RWPE2 (cell line): ENCODE results near the gene UBE2C.

Source experiments
- ATAC-seq: fragments of 200-7000 bp; cut with Tn5 transposase; 3 replicates; pipeline ENCODE4 v1.9.1; 2021; ENCODE audit warnings: low read depth
- DNase-seq: peaks from one replicate; pipeline ENCODE4 v3.0.0-alpha.2; 2020; ENCODE audit warnings: low spot score
- H3K27ac ChIP-seq: fragments of 450-650 bp; 2 replicates; pipeline ENCODE4 v1.5.1; 2017; ENCODE audit warnings: mild to moderate bottlenecking; ENCODE audit not compliant: poor library complexity, severe bottlenecking
- H3K27me3 ChIP-seq: fragments of 250-450 bp; sonication (Bioruptor Pico); 2 replicates; pipeline ENCODE4 v1.5.1; 2021; ENCODE audit warnings: mild to moderate bottlenecking, moderate library complexity; ENCODE audit not compliant: insufficient read depth, poor library complexity, severe bottlenecking
- H3K36me3 ChIP-seq: fragments of 250-450 bp; sonication (Bioruptor Pico); 2 replicates; pipeline ENCODE4 v1.5.1; 2020; ENCODE audit warnings: low read depth, mild to moderate bottlenecking, moderate library complexity
- H3K4me1 ChIP-seq: fragments of 250-450 bp; sonication (Bioruptor Pico); 2 replicates; pipeline ENCODE4 v1.5.1; 2021; ENCODE audit warnings: mild to moderate bottlenecking, moderate library complexity; ENCODE audit not compliant: insufficient read depth, poor library complexity, severe bottlenecking
- H3K4me3 ChIP-seq: fragments of 250-450 bp; sonication (Bioruptor Pico); 2 replicates; pipeline ENCODE4 v1.5.1; 2021; ENCODE audit warnings: mild to moderate bottlenecking, moderate library complexity; ENCODE audit not compliant: severe bottlenecking
- H3K9me3 ChIP-seq: fragments of 250-450 bp; sonication (Bioruptor Pico); 2 replicates; pipeline ENCODE4 v1.5.1; 2021; ENCODE audit warnings: mild to moderate bottlenecking, moderate library complexity; ENCODE audit not compliant: severe bottlenecking
- CTCF ChIP-seq: fragments of 450-650 bp; IDR thresholded peaks from one replicate; pipeline ENCODE4 v1.5.1; 2017; ENCODE audit warnings: mild to moderate bottlenecking, moderate library complexity; ENCODE audit not compliant: poor library complexity, severe bottlenecking

UBE2C gene

GRCh38 chr20:45860560-45861220, 48.2 kb downstream of the UBE2C start:
- peaks cover 15% of the 10 kb centered on the region for H3K4me1 ChIP-seq
- no peak for DNase-seq
- H3K9me3 ChIP-seq, result no peaks in the 10 kb centered on the region
- H3K27me3 ChIP-seq, result no peaks in the 10 kb centered on the region
- TF ChIP-seq CTCF, result no peak
- no peak for ATAC-seq
- H3K27ac ChIP-seq, result peak overlapping the region; percentile 0
- no peak overlapping the region for H3K4me3 ChIP-seq
- H3K36me3 ChIP-seq, result no peaks in the 10 kb centered on the region; the same call in 1 of the 2 replicates

- no peak for ATAC-seq
- H3K36me3 ChIP-seq, result no peaks in the 10 kb centered on the region
- H3K27me3 ChIP-seq, result no peaks in the 10 kb centered on the region
- peak overlapping the region; percentile 0 for H3K27ac ChIP-seq
- peaks cover 11% of the 10 kb centered on the region for H3K4me1 ChIP-seq
- no peak for DNase-seq
- no peak overlapping the region for H3K4me3 ChIP-seq
- no peak for TF ChIP-seq CTCF
- no peaks in the 10 kb centered on the region for H3K9me3 ChIP-seq
Measured at GRCh38 chr20:45861221-45862075, 49.0 kb downstream of the UBE2C start.

GRCh38 chr20:45863543-45864470, 51.4 kb downstream of the UBE2C start:
- DNase-seq (no peak), ATAC-seq (no peak)
- H3K4me3 ChIP-seq, result no peak overlapping the region

GRCh38 chr20:45866454-45866853, 54.0 kb downstream of the UBE2C start:
- no peak for TF ChIP-seq CTCF
- Histone ChIP-seq H3K36me3 (no peaks in the 10 kb centered on the region), H3K4me1 (peaks cover 11% of the 10 kb centered on the region), H3K9me3 (no peaks in the 10 kb centered on the region), H3K4me3 (no peak overlapping the region), H3K27me3 (no peaks in the 10 kb centered on the region), H3K27ac (peak overlapping the region; percentile 68)
- DNase-seq (no peak), ATAC-seq (no peak)

More at GRCh38 chr20:45863543-45864470, 51.4 kb downstream of the UBE2C start:
- Histone ChIP-seq H3K27ac (no peak overlapping the region), H3K36me3 (no peaks in the 10 kb centered on the region), H3K4me1 (peaks cover 14% of the 10 kb centered on the region), H3K27me3 (no peaks in the 10 kb centered on the region), H3K9me3 (no peaks in the 10 kb centered on the region)
- TF ChIP-seq CTCF, result no peak
